ENCODE data around the gene FOXI2.

FOXI2 gene

DNA sequence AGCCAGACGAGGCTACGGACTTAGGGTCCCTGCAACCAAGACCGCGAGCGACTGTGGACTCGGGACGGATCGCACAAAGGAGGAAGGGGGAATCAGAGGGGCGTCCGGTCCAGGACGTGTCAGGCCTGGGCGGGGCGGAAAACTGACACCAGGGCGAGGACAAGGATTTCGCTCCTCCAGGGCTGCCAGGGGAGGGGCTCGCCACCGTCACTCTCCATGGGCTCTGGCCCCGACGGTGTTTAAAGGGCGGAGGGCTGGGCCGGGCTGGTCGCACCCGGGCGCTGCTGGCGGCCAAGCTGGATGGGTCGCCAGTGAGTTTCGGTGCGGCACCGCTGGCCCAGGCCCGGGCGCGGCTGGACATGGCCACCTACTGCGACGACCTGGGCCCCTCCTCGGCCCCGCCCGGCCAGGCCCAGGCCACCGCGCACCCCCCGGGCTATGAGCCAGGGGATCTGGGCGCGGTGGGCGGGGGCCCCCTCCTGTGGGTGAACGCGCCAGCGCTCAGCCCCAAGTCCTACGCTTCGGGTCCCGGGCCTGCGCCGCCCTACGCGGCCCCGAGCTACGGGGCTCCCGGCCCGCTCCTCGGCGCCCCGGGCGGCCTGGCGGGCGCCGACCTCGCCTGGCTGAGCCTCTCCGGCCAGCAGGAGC is at the start of gene FOXI2:
Gene FOXI2 (plus strand): TSS at position 271 of the 648 bp plus-strand sequence. CDS start 89 bp downstream, at position 360.
- DNase-seq (ENCODE audit: low read depth) = no peak

DNA sequence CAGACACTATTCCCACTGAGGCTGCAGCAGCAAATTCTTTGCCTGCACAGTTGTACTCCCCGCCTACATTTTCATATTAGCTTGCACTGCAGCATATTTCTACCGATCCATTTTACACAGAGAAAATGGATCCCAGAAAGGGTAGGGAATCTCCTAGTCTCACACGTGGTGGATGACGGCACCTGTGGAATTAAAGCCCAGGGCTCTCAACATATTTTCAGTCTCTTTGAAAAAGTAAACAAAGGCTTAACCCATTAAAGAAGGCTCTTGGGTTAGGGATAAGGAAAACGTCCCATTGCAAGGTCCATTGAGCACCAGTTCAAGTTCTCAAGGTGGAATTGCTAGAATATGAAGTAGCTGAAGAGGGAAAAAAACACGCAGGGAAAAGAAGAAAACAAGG is 49.4 kb upstream of the FOXI2 start:
- no peak for DNase-seq (ENCODE audit: low read depth)

DNA sequence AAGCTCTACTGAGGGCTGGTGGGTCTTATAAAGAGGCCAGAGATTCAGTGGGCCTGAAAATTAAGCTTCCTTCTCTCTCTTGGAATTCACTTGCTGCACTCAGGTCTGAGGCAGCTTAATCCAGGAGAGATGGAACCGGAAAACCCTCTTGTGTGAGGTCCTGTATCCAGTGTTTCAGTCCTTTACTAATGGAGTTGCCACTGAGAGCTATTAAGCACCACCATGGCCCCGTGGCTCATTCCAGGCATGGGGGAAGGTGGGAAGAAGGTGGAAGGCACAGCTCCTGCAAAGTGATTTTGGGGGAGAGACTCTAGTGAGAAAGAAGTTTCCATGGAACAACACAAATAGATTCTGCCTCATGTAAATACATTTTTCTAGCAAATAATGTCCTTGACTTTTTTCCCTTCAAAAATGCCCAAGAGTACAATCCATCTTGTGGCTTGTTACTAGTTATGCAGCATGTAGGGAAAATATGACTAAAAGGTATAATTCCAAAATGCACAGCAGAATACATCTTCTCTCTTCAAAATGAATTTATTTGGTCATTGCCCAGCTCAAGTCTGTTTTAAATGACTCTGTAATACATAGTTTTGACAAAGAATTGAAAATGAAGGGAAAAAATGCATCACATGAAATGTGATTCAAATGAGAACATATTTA is 46.7 kb upstream of the FOXI2 start:
- DNase-seq (ENCODE audit: low read depth) = no peak

DNA sequence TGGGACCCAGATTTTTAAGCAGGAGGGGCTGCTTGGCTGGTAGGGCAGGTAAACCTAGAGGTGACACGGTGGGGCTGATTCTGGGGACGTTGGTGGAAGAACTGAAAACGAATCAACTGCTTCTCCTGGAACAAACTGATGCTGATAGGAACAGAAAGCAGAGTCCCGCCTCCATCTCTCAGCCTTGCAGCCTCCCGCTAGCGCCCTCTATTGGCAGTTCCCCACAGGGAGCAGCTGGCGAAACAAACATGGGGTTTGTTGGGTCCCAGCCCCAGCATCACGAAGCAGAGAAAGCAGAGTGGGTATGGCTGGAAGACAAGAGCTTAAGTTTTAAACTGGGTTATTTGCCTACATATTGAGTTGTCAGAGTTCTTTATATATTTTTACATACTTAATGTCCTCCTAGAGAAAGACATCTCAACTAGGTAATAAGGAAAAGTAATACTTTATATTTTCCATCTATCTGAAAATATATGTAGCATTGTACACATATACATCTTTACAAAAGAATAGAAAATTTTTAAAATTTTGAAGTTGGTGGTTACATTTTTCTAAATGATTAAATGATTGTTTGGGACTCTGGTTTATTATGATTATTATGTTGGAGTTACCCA is 42.3 kb upstream of the FOXI2 start:
- no peak for DNase-seq (ENCODE audit: low read depth)

DNA sequence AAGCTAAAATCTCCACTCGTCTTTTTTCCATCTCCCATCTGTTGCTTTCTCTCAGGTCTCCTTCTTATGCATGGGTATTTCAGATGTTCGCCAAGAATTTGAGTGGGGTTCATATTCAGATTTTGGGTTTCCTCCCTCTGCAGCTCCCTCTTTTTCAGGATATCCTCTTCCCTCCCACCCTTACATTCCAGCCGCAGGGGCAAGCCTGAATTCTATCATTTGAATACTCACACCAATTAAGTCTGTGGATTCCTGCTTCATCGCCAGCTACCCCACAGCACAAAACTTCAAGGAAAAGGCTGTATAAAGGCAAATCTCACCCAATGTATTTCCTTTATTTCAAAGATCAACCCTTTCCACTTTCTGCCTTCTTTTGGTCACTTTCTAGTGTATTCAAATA is 41.6 kb upstream of the FOXI2 start:
- no peak for DNase-seq (ENCODE audit: low read depth)

DNA sequence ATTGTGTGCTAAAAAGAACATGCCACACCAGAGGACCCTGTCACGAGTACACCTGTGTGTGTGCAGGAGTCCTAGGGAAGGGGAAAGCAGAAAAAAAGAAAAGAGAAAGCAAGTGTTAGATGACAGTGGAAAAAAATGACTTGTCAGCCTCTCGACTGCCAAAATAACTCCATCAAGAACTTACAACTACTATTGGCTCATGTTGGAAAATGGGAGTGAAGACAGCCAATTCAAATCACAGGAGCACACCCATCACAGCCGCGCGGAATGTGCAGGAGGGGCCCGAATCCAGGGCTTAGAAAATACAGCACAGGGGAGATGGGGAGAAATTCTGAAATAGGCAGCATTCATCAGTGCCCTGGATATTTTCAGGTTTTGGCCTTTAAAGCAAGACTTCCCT is 38.1 kb upstream of the FOXI2 start:
- DNase-seq (ENCODE audit: low read depth) = no peak

DNA sequence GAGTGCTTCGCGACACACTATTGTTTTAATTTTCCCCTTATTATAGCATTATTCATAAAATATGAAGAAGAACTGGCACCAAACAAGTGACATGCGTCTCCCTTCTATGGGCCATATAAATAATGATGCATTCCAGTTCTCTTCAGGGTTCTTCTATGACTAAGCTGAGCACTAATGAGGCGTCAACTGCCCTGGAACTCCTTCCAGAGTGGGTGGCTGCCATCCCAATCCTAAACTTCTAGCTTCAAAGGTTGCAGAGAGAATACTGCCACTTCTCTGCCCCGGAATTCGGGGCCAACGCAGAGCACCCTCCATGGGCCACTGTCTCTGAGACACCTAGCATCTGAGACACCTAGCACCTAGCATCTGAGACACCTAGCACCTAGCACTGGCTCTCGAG is 37.7 kb upstream of the FOXI2 start:
- no peak for DNase-seq (ENCODE audit: low read depth)

DNA sequence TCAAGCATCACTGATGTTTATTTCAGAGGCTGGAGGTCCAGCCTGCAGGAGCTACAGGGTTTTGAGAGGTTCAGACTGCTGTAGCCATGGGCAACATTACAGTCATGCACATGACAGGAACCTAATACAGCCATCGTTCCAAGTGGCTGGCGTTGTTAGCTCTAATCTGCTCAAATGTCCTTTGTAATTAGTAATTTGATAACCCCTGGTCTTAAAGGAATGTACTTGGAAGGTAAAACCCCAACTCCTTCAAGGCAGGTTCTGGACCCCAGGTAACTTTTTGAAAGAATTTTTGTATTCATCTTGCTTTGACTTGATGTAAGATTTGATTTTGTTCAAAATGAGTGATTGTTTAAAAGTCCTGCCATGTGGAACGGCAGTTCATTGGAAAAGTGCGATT is 34.7 kb upstream of the FOXI2 start:
- no peak for DNase-seq (ENCODE audit: low read depth)

DNA sequence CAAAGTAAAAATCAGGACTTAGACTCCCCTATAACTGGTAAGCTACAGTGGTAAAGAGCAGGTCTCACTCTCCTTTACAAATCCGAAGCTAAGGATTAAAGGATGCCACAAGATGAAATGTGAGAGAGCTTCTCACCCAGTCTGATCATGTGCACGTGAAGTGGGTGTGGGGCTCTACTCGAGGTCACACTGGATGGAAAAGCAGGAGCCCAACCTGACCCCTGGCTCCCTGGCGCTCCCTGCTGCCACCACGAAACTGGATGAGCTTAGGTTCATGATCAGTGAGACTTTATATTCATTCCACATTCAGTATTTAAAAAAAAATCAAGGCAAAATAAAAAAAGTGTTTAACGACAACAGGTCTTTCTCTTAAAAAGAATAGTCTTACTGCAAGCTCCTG is 21.7 kb upstream of the FOXI2 start:
- DNase-seq (ENCODE audit: low read depth) = no peak

DNA sequence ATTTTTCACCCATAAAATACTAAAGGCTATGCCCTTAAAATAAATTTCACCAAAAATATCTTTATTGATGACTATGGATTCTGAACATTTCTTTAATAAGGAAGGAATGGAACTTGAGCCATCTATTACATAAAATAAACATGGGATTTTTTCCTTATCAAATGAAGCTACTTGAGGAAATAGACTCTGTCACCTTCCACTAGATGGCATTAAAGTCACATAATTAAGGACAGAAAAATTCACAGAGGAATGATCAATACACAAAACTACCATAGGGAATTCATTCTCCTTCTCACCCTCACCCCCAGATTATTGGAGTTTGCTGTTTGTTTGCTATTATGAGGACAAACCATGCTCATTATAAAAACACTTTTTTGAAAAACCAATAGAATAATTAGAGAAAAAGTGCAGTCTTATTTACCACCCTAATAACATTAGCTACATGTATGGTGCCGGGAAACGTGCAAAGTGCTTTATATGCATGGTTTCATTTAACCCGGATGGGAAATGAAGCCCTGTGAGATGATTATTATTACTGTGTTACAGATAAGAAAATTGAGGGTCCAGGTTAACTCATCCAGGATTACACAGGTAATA is 21.1 kb upstream of the FOXI2 start:
- DNase-seq (ENCODE audit: low read depth) = no peak

DNA sequence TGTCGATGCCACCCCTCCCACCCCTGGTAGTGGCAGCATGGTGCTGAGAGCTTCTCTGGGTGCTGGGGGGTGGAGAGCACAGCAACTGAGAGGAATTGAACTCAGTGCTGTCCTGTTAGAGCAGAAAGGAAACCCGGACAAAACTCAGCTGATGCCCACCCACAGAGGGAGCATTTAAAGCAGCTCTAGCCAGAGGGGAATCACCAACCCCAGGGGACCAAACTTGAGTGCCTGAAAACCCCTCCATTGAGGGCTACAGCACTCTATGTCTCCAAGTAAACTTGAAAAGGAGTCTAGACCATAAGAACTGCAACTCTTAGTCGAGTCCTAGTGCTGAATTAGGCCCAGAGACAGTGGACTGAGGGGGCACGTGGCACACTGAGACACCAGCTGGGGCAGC is 16.8 kb upstream of the FOXI2 start:
- DNase-seq (ENCODE audit: low read depth) = no peak

DNA sequence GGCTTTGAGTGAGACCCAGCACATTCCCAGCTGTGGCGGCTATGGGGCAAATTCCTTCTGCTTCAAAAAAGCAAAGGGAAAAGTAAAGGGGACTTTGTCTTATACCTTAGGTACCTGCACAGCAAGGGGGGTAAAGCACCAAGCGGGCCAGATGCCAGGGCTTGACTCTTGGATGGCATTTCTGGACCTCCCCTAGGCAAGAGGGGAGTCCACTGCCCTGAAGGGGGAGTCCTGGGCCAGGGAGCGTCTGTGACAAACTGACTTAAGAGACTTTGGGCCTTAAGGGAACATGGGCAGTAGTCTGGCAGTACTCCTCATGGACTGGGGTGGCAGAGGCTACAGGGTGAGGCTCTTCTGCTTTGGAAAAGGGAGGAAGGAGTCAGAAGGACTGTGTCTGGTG is 16.1 kb upstream of the FOXI2 start:
- DNase-seq (ENCODE audit: low read depth) = no peak

DNA sequence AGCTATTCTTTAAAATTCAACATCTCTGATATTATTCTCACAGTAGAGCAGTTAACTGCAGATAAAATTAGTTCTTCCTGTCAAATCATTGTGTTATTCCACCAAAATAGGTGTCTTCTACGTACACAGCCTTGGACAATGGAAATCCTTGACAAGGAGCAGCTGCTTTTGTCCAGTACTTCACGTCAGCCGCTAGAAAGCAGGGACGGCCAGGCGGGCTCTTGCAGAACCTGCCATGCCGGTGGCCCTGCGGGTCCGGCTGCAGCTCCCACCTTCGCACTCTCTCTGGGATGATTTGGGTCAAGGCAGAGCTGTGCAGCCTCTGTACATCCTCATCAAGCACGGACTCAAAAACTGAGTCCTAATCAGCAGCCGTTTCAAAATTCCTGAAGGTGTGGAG is 2.2 kb upstream of the FOXI2 start:
- no peak for DNase-seq (ENCODE audit: low read depth)

DNA sequence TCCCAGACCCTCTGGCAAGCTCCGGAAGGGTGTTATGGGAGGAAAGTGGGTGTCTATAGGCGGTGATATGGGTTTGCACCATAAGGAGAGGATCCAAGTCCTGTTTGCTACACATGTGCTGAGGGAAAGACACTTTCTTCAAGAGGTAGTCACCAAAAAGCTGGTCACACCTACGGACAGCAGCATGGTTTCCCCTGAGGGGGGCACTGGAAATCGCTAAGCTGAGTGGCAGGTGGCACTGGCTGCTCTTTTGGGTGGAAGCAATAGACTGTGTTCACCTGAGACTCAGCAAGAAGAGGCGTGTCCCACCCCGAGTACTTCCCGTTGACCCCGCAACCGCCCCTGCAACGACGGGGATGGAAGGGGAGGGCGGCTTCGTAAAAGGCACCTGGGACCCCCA is 1.8 kb upstream of the FOXI2 start:
- DNase-seq (ENCODE audit: low read depth) = no peak

DNA sequence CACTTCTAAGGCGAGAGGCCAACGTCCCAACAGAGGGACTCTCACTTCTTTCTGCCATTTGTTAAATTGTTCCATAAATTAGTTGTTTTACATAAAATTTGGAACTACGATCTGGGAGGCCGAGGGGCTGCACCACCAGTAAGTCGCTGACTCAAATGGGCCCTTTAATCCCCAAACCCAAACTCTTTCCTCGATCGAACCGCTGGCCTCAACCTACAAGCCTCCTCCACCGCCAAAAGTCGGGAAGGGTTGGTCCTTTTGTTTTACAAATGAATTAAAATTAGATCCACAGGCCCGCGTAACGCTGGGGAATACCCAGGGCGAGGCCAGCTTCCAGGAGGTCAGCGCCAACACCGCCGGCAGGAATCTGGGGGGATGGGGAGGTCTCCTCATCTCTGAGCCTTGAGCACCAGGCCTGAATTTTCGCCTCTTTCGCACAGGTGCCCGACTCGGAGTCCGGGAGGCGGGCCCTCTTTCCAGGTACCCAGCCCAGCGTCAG is 1.2 kb upstream of the FOXI2 start:
- DNase-seq (ENCODE audit: low read depth) = no peak

DNA sequence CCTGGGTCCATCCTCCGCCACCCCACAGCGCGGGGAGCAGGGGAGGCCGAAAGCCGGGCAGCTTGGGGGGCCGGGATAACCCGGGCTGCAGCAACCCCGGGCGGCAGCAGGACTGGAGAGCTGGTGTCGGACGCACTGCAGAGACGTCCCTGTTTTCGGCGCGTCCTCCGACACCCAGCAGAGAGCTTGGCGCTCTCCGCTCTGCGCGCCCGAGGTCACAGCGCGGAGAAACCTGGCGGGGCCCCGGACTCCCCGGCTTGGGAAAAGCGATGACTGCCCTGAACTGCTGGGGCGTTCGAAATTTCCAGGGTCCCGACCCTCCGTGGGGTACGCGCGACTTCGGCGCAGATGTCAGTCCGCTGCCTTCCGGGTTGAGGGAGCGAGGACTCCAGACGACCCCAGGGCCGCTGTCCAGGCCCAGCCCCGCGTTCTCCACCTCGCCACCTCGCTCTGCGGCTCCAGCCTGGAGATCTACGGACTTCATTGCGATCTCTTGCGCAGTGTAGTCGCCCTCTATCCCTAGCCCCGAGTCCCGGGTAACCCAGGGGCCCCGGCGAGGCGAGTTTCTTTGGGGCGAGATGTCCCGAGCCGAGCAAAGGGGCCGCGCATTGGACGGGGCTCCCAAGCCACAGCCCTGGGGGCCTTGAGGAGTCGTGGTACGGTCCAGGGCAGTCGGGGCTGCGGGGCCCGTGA is 617 bp upstream of the FOXI2 start:
- DNase-seq (ENCODE audit: low read depth) = no peak

DNA sequence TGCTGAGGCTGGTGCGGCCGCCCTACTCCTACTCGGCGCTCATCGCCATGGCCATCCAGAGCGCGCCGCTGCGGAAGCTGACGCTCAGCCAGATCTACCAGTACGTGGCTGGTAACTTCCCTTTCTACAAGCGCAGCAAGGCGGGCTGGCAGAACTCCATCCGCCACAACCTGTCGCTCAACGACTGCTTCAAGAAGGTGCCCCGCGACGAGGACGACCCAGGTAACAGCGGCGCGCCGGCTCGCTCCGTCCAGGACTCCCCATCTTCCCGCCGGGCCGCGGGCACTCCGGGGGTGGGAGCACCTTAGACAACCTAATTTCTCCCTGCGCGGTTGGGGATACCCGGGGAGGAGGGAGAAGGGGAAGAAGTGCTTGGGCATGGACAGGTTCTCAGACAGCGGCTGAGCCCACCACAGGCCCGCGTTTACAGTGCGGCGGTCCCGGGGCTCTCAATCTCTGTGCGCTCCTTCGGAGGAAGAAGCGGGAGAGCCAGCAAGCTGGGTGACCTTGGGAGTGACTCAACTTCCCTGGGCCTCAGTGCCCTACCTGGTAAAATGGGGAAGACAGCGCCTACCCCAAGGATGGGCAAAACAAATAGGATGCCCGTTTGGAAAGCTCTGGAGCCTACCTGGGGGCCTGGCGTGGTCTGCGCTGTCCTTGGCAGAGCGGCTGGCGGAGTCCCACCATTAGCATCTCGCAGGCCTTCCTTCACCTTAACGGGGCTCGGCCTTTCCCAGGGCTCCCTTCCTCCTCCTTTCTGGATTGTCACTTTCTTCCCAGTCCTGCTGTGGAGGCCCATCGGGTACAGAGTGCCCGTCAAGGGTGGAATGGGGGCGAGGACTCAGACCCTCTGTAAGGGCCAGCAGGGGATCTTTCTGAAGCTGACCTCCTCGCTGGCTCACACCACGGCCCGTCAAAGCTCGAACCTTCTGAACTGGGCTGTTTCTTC is 852 bp downstream of the FOXI2 start:
- DNase-seq (ENCODE audit: low read depth) = no peak

DNA sequence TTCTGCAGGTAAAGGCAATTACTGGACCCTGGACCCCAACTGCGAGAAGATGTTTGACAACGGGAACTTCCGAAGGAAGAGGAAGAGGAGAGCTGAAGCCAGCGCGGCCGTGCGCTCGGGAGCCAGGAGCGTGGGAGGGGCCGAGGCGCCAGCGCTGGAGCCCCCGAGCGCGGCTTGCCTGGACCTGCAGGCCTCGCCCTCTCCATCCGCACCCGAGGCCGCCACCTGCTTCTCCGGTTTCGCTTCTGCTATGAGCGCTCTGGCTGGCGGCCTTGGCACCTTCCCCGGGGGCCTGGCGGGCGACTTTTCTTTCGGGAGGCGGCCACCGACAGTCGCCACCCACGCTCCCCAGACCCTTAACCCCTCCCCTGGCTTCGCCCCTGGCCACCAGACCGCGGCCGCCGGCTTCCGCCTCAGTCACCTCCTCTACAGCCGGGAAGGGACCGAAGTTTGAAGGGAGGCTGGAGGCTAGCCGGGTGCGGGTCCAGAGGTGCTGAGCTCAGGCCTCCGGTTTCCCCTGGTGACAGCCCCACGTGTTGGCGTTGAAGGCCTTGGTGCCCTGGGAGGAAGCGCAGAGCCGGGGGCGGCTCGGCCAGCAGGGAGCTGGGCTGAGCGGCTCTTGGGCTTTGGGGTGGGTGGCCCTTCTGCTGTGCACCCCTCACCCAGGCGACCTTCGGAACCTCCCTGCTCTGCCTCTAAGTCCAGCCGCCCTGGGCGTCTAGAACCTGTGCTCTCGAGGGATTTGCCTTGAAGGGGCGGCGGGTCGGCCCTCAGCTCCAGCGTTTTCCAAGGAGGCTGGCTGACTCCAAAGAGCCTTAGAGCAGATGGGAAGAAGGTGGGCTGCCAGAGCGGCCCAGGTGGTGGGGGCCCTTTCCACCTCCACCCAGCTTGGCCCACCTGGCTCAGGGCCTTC is 1.8 kb downstream of the FOXI2 start:
- DNase-seq (ENCODE audit: low read depth) = no peak

DNA sequence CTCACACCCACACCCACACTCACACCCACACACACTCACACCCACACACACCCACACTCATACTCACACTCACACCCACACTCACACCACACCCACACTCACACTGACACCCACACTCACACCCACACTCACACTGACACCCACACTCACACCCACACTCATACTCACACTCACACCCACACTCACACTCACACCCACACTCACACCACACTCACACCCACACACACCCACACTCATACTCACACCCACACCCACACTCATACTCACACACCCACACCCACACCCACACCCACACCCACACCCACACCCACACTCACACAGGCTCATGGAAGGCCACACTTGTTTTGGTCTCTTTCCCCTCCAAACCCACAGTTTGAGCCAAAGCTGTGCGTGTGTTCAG is 2.9 kb downstream of the FOXI2 start:
- no peak for DNase-seq (ENCODE audit: low read depth)

DNA sequence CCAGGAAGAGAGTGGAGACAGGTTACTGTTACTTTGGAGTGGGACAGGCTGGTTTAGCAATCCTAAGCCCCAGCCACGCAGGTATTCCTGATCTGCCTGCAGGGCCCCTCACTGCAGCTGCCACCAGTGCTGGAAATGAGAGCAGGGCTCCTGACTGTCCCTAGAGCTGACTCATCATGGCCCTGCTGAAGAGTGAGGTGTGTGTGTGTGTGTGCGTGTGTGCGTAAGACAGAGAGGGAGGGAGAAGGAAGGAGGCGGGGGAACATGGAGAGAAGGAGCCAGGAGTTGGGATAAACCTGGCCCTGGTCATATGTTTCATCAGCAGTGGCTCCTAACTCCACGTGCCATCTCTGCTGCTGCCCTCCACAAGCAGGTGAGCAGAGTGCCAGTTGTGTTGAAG is 3.6 kb downstream of the FOXI2 start:
- DNase-seq (ENCODE audit: low read depth) = no peak
